SK-N-MC (cell line): ENCODE measurements around the gene PRDM10.

Source experiments
- EZH2 ChIP-seq: fragments of 200-600 bp; sonication (generic); IDR thresholded peaks from one replicate; pipeline ENCODE4 v1.6.1; 2017; ENCODE audit warnings: antibody characterized with exemption
- FOXP2 ChIP-seq: optimal IDR thresholded peaks from 2 replicates; pipeline ENCODE3; 2011; ENCODE audit warnings: mild to moderate bottlenecking, moderate library complexity; ENCODE audit not compliant: insufficient read depth; ENCODE audit errors: extremely low read length, control extremely low read depth

- TF ChIP-seq EZH2 (no peak), FOXP2 (no peak)
Measured at GRCh38 chr11:129995163-129995562, 7.5 kb downstream of the PRDM10 start.
